Measurements from ENCODE around the gene MGLL. TPM values are rescaled to one million over a fixed set of nuclear protein-coding genes. Genes with fewer than 3 reads are reported as not detected.

MGLL gene
- total RNA-seq, 1 donor from 2014 or later: 9.4 TPM

GRCh38 chr3:127674101-127674721 is 148.1 kb downstream of the MGLL start:
- Mint-ChIP-seq H3K9me3 (no peaks in the 10 kb centered on the region), H3K27ac (peak overlapping the region; percentile 79)
- TF ChIP-seq, protein P1, sequence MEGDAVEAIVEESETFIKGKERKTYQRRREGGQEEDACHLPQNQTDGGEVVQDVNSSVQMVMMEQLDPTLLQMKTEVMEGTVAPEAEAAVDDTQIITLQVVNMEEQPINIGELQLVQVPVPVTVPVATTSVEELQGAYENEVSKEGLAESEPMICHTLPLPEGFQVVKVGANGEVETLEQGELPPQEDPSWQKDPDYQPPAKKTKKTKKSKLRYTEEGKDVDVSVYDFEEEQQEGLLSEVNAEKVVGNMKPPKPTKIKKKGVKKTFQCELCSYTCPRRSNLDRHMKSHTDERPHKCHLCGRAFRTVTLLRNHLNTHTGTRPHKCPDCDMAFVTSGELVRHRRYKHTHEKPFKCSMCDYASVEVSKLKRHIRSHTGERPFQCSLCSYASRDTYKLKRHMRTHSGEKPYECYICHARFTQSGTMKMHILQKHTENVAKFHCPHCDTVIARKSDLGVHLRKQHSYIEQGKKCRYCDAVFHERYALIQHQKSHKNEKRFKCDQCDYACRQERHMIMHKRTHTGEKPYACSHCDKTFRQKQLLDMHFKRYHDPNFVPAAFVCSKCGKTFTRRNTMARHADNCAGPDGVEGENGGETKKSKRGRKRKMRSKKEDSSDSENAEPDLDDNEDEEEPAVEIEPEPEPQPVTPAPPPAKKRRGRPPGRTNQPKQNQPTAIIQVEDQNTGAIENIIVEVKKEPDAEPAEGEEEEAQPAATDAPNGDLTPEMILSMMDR (conservative IDR thresholded peaks at IDR 0.05): no peak

DNA sequence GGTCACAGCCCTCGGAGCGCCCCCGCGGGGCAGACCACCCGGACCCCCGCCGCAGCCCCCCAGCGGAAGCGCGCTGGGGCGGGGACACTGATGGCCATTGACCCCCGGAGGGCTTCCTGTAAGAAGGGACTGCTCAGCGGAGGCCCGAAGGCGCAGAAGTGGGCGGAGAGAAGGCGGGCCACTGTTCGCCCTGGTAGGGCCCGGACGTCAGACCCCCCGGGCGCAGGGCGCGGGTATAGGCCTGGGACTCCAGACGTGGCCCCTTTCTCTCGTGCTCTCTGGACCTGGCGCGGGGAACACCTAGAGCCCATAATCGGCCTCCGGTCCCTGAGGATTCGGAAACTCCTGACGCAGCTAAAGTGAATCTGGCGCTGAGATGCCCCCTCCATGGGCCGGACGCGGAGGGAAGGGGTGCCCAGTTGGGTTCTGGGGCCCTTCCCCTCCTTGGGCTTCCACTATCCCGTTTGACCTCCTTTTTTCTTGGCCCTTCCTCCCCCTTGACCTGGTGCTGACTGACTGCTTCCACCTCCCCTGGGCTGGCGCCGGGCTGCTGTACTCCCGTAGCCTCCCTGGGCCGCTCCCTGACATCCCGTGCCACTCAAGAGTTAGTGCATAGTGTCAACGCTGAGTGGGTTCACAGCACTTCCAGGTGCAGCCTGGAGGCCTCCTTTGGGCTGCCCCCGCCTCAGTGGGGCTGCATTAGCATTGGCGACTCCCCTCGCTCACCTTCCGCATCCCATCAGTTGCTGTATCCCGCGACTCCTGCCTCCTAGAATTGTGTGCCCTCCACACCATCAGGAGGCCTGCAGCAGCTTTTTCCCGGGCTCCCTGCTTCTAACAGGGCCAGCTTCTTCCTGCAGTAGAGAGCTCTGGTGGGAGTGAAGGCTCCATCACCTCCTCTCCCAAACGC is 148.9 kb downstream of the MGLL start:
- H3K27ac Mint-ChIP-seq: peak overlapping the region; percentile 79
- peak; percentile 75 for DNase-seq (ENCODE audit: extremely low spot score, unreplicated experiment)
- H3K27me3 Mint-ChIP-seq: peaks cover 5% of the 10 kb centered on the region
- peaks cover 4% of the 10 kb centered on the region for H3K4me1 Mint-ChIP-seq (ENCODE audit: unreplicated experiment)
- peak overlapping the region; percentile 89 for H3K4me3 Mint-ChIP-seq
- H3K36me3 Mint-ChIP-seq: no peaks in the 10 kb centered on the region
- TF ChIP-seq, protein P1 (conservative IDR thresholded peaks at IDR 0.05): no peak
- no peaks in the 10 kb centered on the region for H3K9me3 Mint-ChIP-seq

More at GRCh38 chr3:127674101-127674721, 148.1 kb downstream of the MGLL start:
- Mint-ChIP-seq H3K4me1 (ENCODE audit: unreplicated experiment) (peaks cover 4% of the 10 kb centered on the region), H3K27me3 (peaks cover 5% of the 10 kb centered on the region), H3K4me3 (peak overlapping the region; percentile 89), H3K36me3 (no peaks in the 10 kb centered on the region)
- peak; percentile 51 for DNase-seq (ENCODE audit: extremely low spot score, unreplicated experiment)

DNA sequence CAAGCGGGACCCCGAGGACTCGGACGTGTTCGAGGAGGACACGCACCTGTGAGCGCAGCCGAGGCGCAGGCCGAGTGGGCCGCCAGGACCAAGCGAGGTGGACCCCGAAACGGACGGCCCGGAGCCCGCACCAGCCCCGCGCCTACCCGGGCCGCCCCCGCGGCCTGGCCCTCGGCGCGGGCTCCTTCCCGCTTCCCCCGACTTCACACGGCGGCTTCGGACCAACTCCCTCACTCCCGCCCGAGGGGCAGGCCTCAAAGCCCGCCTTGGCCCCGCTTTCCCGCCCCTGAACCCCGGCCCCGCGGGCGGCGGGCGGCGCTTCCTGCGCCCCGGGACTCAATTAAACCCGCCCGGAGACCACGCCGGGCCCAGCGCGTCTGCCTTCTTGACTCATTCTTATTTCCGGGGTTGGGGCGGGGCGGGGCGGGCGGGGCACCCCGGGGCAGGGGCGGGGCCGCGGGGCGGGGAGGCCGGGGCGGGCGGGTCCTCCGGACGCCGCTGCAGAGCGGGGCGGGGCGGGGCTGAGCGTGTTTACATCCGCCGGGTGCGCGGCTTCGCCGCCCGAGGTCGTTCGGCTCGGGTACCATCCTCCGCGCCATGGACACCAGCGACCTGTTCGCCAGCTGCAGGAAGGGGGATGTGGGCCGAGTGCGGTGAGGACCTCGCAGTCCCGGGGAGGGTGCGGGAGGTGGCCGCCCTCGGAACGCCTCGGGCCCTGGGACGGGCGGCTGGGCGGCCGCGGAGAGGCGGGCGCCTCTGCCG is 149.7 kb downstream of the MGLL start, which contains the start of gene ABTB1:
TSS of gene ABTB1 (plus strand) at position 524 of the 762 bp plus-strand sequence. CDS start at position 598, 74 bp downstream.
- H3K27ac Mint-ChIP-seq: peak within 1 kb of the TSS; percentile 79
- TF ChIP-seq, protein P1 (conservative IDR thresholded peaks at IDR 0.05): no peak
- peaks cover 4% of the 10 kb centered on the region for H3K4me1 Mint-ChIP-seq (ENCODE audit: unreplicated experiment)
- H3K9me3 Mint-ChIP-seq: no peaks in the 10 kb centered on the region
- H3K4me3 Mint-ChIP-seq: peak within 1 kb of the TSS; percentile 89
- peaks cover 5% of the 10 kb centered on the region for H3K27me3 Mint-ChIP-seq
- no peaks in the 10 kb centered on the region for H3K36me3 Mint-ChIP-seq
- peak; percentile 82 for DNase-seq (ENCODE audit: extremely low spot score, unreplicated experiment)

DNA sequence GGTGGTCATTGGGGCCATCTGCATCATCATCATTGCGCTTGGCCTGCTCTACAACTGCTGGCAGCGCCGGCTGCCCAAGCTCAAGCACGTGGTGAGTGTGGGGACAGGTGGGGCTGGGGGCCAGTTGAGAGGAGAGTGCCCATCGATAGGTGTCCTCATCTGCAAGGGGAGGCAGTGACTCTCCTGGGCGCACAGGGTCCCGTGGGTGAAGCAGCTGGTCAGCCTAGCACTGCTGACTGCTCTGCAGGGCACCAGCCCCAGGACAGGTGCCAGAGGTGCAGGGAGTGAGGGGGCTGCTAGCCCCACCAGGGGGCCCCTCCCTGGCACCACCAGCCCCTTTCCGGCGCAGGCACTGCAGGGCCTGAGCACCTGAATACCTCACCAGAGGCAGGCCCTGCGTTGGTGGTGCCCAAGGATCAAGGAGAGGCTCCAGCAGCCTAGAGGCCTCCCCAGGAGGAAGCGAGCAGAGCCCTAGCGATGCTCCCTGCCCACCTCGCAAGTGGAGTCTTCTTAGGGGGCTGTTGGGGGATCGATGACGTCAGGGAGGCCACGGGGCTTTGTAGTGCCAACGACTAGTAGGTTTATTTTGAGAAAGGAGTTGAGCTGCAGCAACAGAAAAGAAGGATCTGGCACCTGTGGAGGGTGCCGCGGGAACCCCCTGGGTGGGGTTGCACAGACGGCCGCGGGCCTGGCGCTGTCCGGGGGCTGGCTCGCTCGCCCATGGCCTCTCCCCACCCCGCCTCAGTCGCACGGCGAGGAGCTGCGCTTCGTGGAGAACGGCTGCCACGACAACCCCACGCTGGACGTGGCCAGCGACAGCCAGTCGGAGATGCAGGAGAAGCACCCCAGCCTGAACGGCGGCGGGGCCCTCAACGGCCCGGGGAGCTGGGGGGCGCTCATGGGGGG is 150.5 kb downstream of the MGLL start:
- Mint-ChIP-seq H3K9me3 (no peaks in the 10 kb centered on the region), H3K36me3 (no peaks in the 10 kb centered on the region), H3K4me3 (peak overlapping the region; percentile 86), H3K27ac (no peak overlapping the region), H3K27me3 (peaks cover 5% of the 10 kb centered on the region), H3K4me1 (ENCODE audit: unreplicated experiment) (peaks cover 4% of the 10 kb centered on the region)
- TF ChIP-seq, protein P1 (conservative IDR thresholded peaks at IDR 0.05): no peak
- no peak for DNase-seq (ENCODE audit: extremely low spot score, unreplicated experiment)
